ENCODE data around the gene HOXA4. TPM values are rescaled to one million over a fixed set of nuclear protein-coding genes. Genes with fewer than 3 reads are reported as not detected.

Gene HOXA4
- total and polyA plus RNA-seq, 2 of the 4 experiments (the other 2 are of a cell fraction) = 0.36 to 8.0 TPM

DNA sequence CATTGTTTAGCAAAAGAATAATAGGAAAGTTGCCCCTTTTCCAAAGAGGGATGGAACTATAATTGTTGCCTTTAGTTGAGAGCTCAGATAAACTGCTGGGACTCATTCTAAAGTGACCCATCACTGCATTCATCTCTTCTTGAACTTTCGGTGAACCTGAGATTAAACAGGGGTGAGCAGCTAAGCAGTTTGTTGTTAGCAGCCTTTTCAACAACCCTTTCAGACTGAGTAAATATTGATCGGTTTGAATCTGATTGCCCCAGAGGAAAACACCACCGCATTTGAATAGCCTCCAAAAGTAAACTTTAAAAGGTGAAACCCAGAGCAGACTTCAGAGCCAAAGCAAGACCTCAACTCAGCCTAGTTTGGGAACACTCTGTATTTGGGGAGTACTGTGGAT is 39.5 kb downstream of the HOXA4 start:
- no peak overlapping the region for H4K91ac ChIP-seq (ENCODE audit: insufficient read depth, low read depth, low read length)
- H3K56ac ChIP-seq (ENCODE audit: extremely low read depth, insufficient read depth, low read length) = no peak overlapping the region
- H2BK15ac ChIP-seq (ENCODE audit: low read depth, low read length) = no peak overlapping the region
- no peak overlapping the region for H3K14ac ChIP-seq (replicated peaks; ENCODE audit: low read depth, low read length)
- DNase-seq (no peak), ATAC-seq (ENCODE audit: low read depth) (no peak)
- no peaks in the 10 kb centered on the region for H3K4me1 ChIP-seq (ENCODE audit: control insufficient read depth, insufficient read depth, low read length)
- H3K23ac ChIP-seq (ENCODE audit: low read depth, low read length) = no peak overlapping the region
- TF ChIP-seq, protein P1, sequence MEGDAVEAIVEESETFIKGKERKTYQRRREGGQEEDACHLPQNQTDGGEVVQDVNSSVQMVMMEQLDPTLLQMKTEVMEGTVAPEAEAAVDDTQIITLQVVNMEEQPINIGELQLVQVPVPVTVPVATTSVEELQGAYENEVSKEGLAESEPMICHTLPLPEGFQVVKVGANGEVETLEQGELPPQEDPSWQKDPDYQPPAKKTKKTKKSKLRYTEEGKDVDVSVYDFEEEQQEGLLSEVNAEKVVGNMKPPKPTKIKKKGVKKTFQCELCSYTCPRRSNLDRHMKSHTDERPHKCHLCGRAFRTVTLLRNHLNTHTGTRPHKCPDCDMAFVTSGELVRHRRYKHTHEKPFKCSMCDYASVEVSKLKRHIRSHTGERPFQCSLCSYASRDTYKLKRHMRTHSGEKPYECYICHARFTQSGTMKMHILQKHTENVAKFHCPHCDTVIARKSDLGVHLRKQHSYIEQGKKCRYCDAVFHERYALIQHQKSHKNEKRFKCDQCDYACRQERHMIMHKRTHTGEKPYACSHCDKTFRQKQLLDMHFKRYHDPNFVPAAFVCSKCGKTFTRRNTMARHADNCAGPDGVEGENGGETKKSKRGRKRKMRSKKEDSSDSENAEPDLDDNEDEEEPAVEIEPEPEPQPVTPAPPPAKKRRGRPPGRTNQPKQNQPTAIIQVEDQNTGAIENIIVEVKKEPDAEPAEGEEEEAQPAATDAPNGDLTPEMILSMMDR (conservative IDR thresholded peaks at IDR 0.05; ENCODE audit: low read depth, low read length) = no peak
- TF ChIP-seq MXI1 (IDR thresholded peaks at IDR 0.05; ENCODE audit: borderline replicate concordance, low read depth, low read length) (no peak), ELK1 (IDR thresholded peaks at IDR 0.05; ENCODE audit: borderline replicate concordance, low read depth, low read length) (no peak), FOS (IDR thresholded peaks at IDR 0.05; ENCODE audit: low read depth, low read length) (no peak), NFE2L2 (IDR thresholded peaks at IDR 0.05; ENCODE audit: low read depth, low read length) (no peak), MAFK (IDR thresholded peaks at IDR 0.05; ENCODE audit: low read depth, low read length) (no peak), MAZ (IDR thresholded peaks at IDR 0.05; ENCODE audit: borderline replicate concordance, low read depth, low read length) (no peak)
- H3K9ac ChIP-seq (ENCODE audit: low read depth, low read length) = no peak overlapping the region
- H4K8ac ChIP-seq (ENCODE audit: low read depth in 2 of 2, low read length in 2 of 2) = no peak overlapping the region
- no peak overlapping the region for H4K5ac ChIP-seq (ENCODE audit: low read depth, low read length)
- H3K9me1 ChIP-seq (ENCODE audit: insufficient read depth, low read length) = no peaks in the 10 kb centered on the region
- H2BK20ac ChIP-seq (ENCODE audit: low read depth, low read length) = no peak overlapping the region
- H2AK9ac ChIP-seq (replicated peaks; ENCODE audit: low read depth, low read length, poor library complexity) = no peak overlapping the region
- H3K4me2 ChIP-seq (ENCODE audit: low read depth, low read length) = no peak overlapping the region
- H2AK5ac ChIP-seq (ENCODE audit: low read depth, low read length) = no peak overlapping the region
- peaks cover 4% of the 10 kb centered on the region; the same call in 1 of the 2 replicates for H3K27me3 ChIP-seq (ENCODE audit: control insufficient read depth, insufficient read depth, low read length)
- no peak overlapping the region for H2AFZ ChIP-seq (replicated peaks; ENCODE audit: low read length, poor library complexity)
- POLR2A ChIA-PET (ENCODE audit: unreplicated experiment) = no interaction called here
- CTCF ChIA-PET = no interaction called here
- peaks cover 9 to 10% of the 10 kb centered on the region in 2 experiments; a peak in 3 of 4 replicates for H3K79me1 ChIP-seq (ENCODE audit: low read depth in 1 of 2, low read length in 2 of 2)
- H4K20me1 ChIP-seq (ENCODE audit: insufficient read depth, low read length) = no peaks in the 10 kb centered on the region
- no peak overlapping the region for H2BK5ac ChIP-seq (ENCODE audit: low read depth, low read length, poor library complexity, severe bottlenecking)
- no CpG with 5 or more reads among the region's 3 CpGs for WGBS, 2 experiments (ENCODE audit: extremely low coverage in 2 of 2, insufficient read length in 1 of 2)
- H3K4me3 ChIP-seq (ENCODE audit: insufficient read depth, low read depth, low read length) = no peak overlapping the region
- intact Hi-C loops (cut with micrococcal nuclease) (no loop called here), in situ Hi-C loops (cut with MboI; ENCODE audit: low sequenced_read_pairs) (no loop called here), dilution Hi-C loops (cut with HindIII; ENCODE audit: low sequenced_read_pairs, unreplicated experiment) (no loop called here)
- no peak overlapping the region for H3K18ac ChIP-seq (ENCODE audit: low read depth, low read length)
- BruUV-seq (replicated peaks) = no TSS peak
- no peaks in the 10 kb centered on the region for H3K36me3 ChIP-seq (ENCODE audit: control insufficient read depth, insufficient read depth, low read length)
- no peak overlapping the region for H2BK120ac ChIP-seq (ENCODE audit: low read depth, low read length)
- no peak overlapping the region for H3K4ac ChIP-seq (ENCODE audit: low read depth, low read length)
- no peak overlapping the region for H3K27ac ChIP-seq (ENCODE audit: insufficient read depth, low read length)
- H3K9me3 ChIP-seq (ENCODE audit: control insufficient read depth, insufficient read depth, low read length) = no peaks in the 10 kb centered on the region

All from IMR-90 (cell line).